ENCODE data around the gene SBK2. TPM values are rescaled to one million over a fixed set of nuclear protein-coding genes. Genes with fewer than 3 reads are reported as not detected.
A peak's percentile ranks its signal among the peaks of the same experiment; 100 is the strongest.

The SBK2 gene
- total RNA-seq, 4 donors from 2014 or later, result not detected

DNA sequence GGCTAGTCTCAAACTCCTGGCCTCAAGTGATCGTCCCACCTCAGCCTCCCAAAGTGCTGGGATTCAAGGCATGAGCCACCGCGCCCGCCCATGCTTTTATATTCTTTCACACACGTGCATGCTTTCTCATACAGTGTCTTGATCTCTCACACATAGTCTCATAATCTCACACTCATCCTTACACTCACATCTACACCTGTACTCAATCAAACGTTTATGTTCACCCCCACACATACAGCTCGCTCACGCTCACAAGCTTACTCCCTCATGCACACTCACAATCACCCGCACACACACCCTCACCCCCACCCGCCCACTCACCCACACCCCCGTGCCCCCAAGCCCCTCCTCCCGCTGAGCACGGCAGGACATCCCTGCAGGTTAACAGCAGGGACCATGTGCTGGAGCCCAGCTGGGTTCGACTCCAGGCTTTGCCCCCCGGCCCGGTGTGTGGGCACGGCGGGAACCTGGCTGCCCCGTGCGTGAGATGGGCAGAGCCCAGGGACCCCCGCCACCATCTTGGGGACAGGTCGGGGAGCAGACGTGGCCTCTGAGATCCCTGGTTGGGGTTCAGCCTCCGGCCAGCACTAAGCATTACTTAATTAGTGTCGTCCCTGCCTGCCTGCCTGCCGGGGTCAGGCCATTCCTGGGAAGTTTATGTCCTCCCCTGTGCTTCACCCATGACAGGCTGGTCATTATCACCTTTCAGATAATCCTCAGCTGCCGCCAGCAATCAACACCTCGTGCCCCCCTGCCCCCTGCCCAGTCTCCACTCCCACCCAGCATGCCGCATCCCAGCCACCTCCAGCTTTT is 11.4 kb downstream of the SBK2 start:
- Histone ChIP-seq H3K4me3 (no peak overlapping the region), H3K27me3 (no peaks in the 10 kb centered on the region), H3K27ac (no peak overlapping the region), H3K9me3 (no peaks in the 10 kb centered on the region), H3K36me3 (no peaks in the 10 kb centered on the region), H3K4me1 (peaks cover 0 to 10% (median 0%) of the 10 kb centered on the region in 4 donors)
- TF ChIP-seq, protein P1, sequence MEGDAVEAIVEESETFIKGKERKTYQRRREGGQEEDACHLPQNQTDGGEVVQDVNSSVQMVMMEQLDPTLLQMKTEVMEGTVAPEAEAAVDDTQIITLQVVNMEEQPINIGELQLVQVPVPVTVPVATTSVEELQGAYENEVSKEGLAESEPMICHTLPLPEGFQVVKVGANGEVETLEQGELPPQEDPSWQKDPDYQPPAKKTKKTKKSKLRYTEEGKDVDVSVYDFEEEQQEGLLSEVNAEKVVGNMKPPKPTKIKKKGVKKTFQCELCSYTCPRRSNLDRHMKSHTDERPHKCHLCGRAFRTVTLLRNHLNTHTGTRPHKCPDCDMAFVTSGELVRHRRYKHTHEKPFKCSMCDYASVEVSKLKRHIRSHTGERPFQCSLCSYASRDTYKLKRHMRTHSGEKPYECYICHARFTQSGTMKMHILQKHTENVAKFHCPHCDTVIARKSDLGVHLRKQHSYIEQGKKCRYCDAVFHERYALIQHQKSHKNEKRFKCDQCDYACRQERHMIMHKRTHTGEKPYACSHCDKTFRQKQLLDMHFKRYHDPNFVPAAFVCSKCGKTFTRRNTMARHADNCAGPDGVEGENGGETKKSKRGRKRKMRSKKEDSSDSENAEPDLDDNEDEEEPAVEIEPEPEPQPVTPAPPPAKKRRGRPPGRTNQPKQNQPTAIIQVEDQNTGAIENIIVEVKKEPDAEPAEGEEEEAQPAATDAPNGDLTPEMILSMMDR (IDR thresholded peaks at IDR 0.05), result no peak
- TF ChIP-seq POLR2A (IDR thresholded peaks at IDR 0.05), result no peak
- no peak for DNase-seq

DNA sequence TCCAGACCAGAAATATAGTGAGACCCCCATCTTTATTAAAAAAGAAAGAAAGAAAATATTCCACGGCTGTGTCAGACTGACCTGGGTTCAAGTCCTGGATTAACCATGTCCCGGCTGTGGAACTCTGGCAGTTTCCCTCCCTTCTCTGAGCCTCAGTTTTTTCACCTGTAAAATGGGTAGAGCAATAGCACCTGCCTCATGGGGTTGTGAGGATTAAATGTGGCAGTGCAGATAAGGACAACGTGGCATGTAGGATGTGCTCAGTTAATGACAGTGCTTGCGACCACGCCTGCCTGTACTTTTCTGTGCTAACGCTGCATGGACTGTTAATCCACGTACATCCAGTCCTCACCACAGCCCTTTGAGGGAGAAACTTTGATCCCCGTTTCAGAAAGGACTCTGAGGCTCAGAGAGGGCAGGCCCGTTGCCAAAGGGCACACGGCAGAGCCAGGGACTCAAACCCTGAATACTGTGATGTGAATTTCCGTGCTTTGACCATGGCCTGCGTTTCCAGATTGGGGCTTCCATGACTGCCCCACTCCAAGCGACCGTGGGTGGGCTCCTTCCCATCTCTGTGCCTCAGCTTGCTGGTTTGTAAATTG is 16.1 kb downstream of the SBK2 start:
- DNase-seq, result no peak
- Histone ChIP-seq H3K4me3 (no peak overlapping the region), H3K27me3 (no peaks in the 10 kb centered on the region), H3K4me1 (peaks cover 0 to 3% (median 1%) of the 10 kb centered on the region in 4 donors), H3K9me3 (no peaks in the 10 kb centered on the region), H3K36me3 (no peaks in the 10 kb centered on the region), H3K27ac (no peak overlapping the region)
- TF ChIP-seq, protein P1 (IDR thresholded peaks at IDR 0.05), result no peak
- TF ChIP-seq POLR2A (IDR thresholded peaks at IDR 0.05), result no peak

- H3K27ac ChIP-seq, result no peak overlapping the region
- H3K4me1 ChIP-seq, result peaks cover 0 to 3% (median 1%) of the 10 kb centered on the region in 4 donors
- H3K27me3 ChIP-seq, result no peaks in the 10 kb centered on the region
- H3K9me3 ChIP-seq, result no peaks in the 10 kb centered on the region
- no peak for DNase-seq
- no peak for TF ChIP-seq POLR2A (IDR thresholded peaks at IDR 0.05)
- TF ChIP-seq, protein P1 (IDR thresholded peaks at IDR 0.05), result no peak
- H3K36me3 ChIP-seq, result no peaks in the 10 kb centered on the region
- no peak overlapping the region for H3K4me3 ChIP-seq
Measured at GRCh38 chr19:55519451-55520311, 17.3 kb downstream of the SBK2 start.

DNA sequence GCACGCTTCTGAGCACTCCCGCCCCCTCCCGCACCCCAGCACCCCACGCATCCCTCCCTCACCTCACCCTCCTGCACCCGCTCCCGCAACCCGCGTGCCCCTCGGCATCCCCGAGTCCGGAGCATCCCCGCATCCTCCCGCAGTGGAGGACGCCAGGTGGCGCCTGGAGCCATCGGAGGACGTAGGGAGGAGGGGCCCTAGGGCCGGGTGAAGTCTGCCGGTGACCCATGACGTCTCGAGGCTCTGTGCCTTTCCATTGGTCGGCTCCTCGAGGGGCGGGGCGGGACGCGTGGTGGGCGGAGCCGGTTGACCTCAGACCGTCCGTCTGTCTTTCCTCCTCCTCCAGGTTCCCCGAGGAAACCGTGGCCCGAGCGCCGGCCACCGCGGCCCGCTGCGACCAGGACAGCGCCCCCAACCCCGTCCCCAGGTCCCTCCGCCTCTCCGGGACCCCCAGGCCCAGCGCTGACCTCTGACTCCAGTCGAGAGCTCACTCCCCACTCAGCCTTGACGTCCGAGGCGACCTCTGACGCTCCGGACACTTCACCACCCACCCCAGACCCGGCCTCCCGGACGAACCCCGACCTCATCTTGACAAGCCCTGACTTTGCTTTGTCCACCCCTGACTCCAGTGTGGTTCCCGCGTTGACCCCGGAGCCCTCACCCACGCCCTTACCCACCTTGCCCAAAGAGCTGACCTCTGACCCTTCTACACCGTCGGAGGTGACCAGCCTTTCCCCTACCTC is 19.9 kb downstream of the SBK2 start:
- peak in 1 of 2 donors; percentile 46 for TF ChIP-seq POLR2A (IDR thresholded peaks at IDR 0.05)
- TF ChIP-seq, protein P1 (IDR thresholded peaks at IDR 0.05), result peak; percentile 82 to 96 (median 94)
- Histone ChIP-seq H3K27ac (peak overlapping the region; percentile 80 to 90 (median 84)), H3K4me1 (peaks cover 0 to 3% (median 1%) of the 10 kb centered on the region in 4 donors), H3K4me3 (peak overlapping the region; percentile 41 to 59 (median 54)), H3K27me3 (no peaks in the 10 kb centered on the region), H3K36me3 (no peaks in the 10 kb centered on the region), H3K9me3 (no peaks in the 10 kb centered on the region)
- DNase-seq, result peak; percentile 92 to 96 (median 96)

GRCh38 chr19:55508120-55508519 is 28.8 kb downstream of the SBK2 start:
- H3K27me3 ChIP-seq, result no peaks in the 10 kb centered on the region

More at GRCh38 chr19:55508120-55508519, 28.8 kb downstream of the SBK2 start:
- no peak for DNase-seq
- H3K4me1 ChIP-seq, result peaks cover 0 to 4% (median 2%) of the 10 kb centered on the region in 4 donors
- no peaks in the 10 kb centered on the region for H3K9me3 ChIP-seq
- H3K4me3 ChIP-seq, result no peak overlapping the region
- H3K27ac ChIP-seq, result no peak overlapping the region
- H3K36me3 ChIP-seq, result no peaks in the 10 kb centered on the region
- TF ChIP-seq, protein P1 (IDR thresholded peaks at IDR 0.05), result no peak
- no peak for TF ChIP-seq POLR2A (IDR thresholded peaks at IDR 0.05)

Data from Peyer's patch (tissue), 4 donors.